ENCODE measurements around the gene ARHGEF11.
"Not testable (repeated sequence)": the region's sequence is repeated elsewhere in the genome, so short reads cannot be mapped to it uniquely, and the experiment has no call there.

Gene ARHGEF11

GRCh38 chr1:156931211-156931952 lies 114.2 kb downstream of the ARHGEF11 start:
- no peak overlapping the region for H3K9ac ChIP-seq (ENCODE audit: low read depth, low read length)
- H3K36me3 ChIP-seq (ENCODE audit: control insufficient read depth, insufficient read depth, low read length) = peaks cover 17% of the 10 kb centered on the region
- H3K27me3 ChIP-seq (ENCODE audit: control insufficient read depth, insufficient read depth, low read length) = peaks cover 36% of the 10 kb centered on the region
- no peak overlapping the region for H3K4me3 ChIP-seq (ENCODE audit: low read depth, low read length)
- H3K27ac ChIP-seq (ENCODE audit: low read depth, low read length) = no peak overlapping the region
- H3K9me3 ChIP-seq (ENCODE audit: control insufficient read depth, insufficient read depth, low read length) = no peaks in the 10 kb centered on the region
- peaks cover 6% of the 10 kb centered on the region; the same call in 1 of the 2 replicates for H3K4me1 ChIP-seq (ENCODE audit: control insufficient read depth, insufficient read depth, low read length)

DNA sequence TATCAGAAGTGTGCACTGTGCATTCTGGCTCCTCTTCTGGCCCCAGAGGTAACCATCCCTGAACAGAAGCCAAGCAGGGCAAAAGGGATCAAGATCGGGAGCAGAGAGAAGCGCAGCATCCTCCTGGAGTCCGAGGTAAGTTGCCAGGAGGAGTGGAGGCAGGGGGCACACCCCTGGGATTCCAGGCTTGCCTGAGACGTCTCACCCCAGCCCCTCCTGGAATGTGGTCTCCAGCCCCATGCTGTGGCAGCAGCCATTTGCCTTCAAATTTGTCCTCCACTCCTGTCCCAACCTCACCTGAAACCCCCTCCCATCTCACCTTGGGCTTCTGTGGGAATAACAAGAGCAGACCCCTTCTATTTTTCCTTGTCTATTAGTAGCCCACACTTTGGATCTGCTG lies 115.1 kb downstream of the ARHGEF11 start:
- Histone ChIP-seq H3K9me3 (ENCODE audit: control insufficient read depth, insufficient read depth, low read length) (no peaks in the 10 kb centered on the region), H3K4me3 (ENCODE audit: low read depth, low read length) (no peak overlapping the region), H3K9ac (ENCODE audit: low read depth, low read length) (no peak overlapping the region), H3K27me3 (ENCODE audit: control insufficient read depth, insufficient read depth, low read length) (peaks cover 45% of the 10 kb centered on the region), H3K4me1 (ENCODE audit: control insufficient read depth, insufficient read depth, low read length) (peaks cover 6% of the 10 kb centered on the region; the same call in 1 of the 2 replicates), H3K27ac (ENCODE audit: low read depth, low read length) (no peak overlapping the region), H3K36me3 (ENCODE audit: control insufficient read depth, insufficient read depth, low read length) (peaks cover 10% of the 10 kb centered on the region)

DNA sequence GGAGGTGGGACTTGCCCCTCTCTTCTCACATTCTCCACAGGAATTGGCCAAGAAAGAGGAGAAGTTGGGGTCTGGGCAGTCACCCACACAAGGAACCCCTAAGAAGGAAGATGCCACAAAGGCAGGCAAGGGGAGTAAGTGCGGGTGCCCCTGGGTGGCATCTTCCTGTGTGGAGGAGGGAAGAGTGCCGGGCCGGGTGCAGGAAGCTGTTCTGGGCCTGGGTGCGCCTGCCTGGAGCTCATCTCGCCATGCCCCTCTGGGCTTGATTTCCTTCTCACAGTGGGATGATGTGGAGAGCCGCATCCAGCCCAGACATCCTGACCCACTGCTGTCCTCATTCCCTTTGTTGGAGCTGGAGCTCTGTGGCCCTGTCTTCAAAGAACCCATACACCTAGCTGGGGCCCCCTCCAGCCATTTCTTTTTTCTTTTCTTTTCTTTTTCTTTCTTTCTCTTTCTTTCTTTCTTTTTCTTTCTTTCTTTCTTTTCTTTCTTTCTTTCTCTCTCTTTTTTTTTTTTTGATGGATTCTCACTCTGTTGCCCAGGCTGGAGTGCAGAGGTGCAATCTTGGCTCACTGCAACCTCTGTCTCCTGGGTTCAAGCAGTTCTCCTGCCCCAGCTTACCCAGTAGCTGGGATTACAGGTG lies 115.8 kb downstream of the ARHGEF11 start:
- no peak overlapping the region for H3K4me3 ChIP-seq (ENCODE audit: low read depth, low read length)
- H3K27me3 ChIP-seq (ENCODE audit: control insufficient read depth, insufficient read depth, low read length) = peaks cover 52% of the 10 kb centered on the region
- H3K9ac ChIP-seq (ENCODE audit: low read depth, low read length) = no peak overlapping the region
- no peaks in the 10 kb centered on the region for H3K9me3 ChIP-seq (ENCODE audit: control insufficient read depth, insufficient read depth, low read length)
- peaks cover 5% of the 10 kb centered on the region; the same call in 1 of the 2 replicates for H3K36me3 ChIP-seq (ENCODE audit: control insufficient read depth, insufficient read depth, low read length)
- peaks cover 6% of the 10 kb centered on the region; the same call in 1 of the 2 replicates for H3K4me1 ChIP-seq (ENCODE audit: control insufficient read depth, insufficient read depth, low read length)
- H3K27ac ChIP-seq (ENCODE audit: low read depth, low read length) = no peak overlapping the region

DNA sequence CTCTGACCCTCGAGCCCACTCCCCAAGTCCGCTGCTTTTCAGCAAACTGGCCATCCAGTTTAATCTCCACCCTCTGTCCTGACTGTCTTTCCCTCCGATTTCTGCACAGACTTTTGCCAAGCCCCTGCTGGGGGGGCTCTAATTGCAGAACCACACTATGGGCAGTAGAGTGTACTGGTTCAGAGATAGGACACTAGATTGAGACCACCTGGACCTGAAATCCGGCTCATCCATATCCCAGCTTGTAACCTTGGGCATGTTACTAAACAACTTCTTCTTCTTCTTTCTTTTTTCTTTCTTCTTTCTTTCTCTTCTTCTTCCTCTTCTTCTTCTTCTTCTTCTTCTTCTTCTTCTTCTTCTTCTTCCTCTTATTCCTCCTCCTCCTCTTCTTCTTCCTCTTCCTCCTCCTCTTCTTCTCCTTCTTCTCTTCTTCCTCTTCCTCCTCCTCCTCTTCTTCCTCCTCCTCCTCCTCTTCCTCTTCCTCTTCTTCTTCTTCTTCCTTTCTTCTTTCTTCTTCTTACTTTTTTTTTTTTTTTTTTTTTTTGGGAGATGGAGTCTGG lies 117.4 kb downstream of the ARHGEF11 start:
- H3K9ac ChIP-seq (ENCODE audit: low read depth, low read length) = no peak overlapping the region
- H3K4me3 ChIP-seq (ENCODE audit: low read depth, low read length) = 0 out of 2 replicates have a peak overlapping the region, but pooled peaks have one; percentile 66
- no peaks in the 10 kb centered on the region for H3K36me3 ChIP-seq (ENCODE audit: control insufficient read depth, insufficient read depth, low read length)
- peaks cover 5% of the 10 kb centered on the region for H3K4me1 ChIP-seq (ENCODE audit: control insufficient read depth, insufficient read depth, low read length)
- H3K27me3 ChIP-seq (ENCODE audit: control insufficient read depth, insufficient read depth, low read length) = peaks cover 68% of the 10 kb centered on the region
- H3K9me3 ChIP-seq (ENCODE audit: control insufficient read depth, insufficient read depth, low read length) = no peaks in the 10 kb centered on the region
- H3K27ac ChIP-seq (ENCODE audit: low read depth, low read length) = no peak overlapping the region

DNA sequence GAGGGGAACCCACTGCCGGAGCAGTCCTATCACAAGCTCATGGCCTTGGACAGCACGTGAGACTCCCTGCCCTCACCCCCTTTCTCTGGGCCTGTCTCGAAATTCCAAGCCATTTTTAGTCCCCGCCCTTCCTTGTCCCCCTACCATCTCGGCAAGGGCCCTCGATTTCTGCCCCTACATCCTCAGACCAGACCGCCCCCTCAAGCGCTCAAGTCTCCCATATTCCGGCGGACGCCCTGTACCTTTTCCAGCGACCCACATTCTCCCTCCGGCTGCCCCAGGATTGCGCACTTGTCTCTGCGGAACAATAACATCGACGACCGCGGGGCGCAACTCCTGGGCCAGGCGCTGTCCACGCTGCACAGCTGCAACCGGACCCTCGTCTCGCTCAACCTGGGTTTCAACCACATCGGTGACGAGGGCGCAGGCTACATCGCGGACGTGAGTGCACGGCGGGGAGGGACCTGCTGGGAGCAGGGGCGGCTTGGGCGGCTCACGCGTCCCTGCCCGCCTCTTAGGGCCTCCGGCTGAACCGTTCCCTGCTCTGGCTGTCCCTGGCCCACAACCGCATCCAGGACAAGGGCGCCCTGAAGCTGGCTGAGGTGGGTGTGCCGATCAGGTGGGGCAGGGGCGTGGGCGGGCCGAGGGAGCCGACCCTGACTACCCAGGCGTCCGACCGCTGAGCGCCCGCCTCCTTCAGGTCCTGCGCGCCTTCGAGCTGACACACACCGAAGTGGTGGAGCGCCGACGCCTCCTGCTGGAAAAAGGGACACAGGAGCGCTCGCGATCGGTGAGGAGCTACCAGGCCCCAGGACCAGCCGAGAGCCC lies 118.1 kb downstream of the ARHGEF11 start:
- Histone ChIP-seq H3K9me3 (ENCODE audit: control insufficient read depth, insufficient read depth, low read length) (no peaks in the 10 kb centered on the region), H3K27me3 (ENCODE audit: control insufficient read depth, insufficient read depth, low read length) (peaks cover 75% of the 10 kb centered on the region), H3K36me3 (ENCODE audit: control insufficient read depth, insufficient read depth, low read length) (no peaks in the 10 kb centered on the region), H3K9ac (ENCODE audit: low read depth, low read length) (no peak overlapping the region), H3K4me1 (ENCODE audit: control insufficient read depth, insufficient read depth, low read length) (peaks cover 9% of the 10 kb centered on the region), H3K27ac (ENCODE audit: low read depth, low read length) (no peak overlapping the region), H3K4me3 (ENCODE audit: low read depth, low read length) (peak overlapping the region; percentile 66)

DNA sequence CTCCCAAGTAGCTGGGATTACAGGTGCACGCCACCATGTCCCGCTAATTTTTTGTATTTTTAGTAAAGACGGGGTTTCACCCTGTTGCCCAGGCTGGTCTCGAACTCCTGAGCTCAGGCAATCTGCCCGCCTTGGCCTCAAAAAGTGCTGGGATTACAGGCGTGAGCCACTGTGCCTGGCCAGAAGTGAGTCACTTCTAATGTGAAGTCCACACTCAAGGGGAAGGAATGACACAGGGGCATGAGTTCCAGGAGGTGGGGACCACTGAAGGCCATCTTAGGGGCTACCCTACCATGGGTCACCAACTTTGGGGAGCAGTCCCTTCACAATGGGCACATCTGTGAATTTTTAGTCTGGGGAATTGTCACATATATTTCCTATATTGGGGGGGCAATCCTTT lies 118.8 kb downstream of the ARHGEF11 start:
- H3K4me1 ChIP-seq (ENCODE audit: control insufficient read depth, insufficient read depth, low read length); H3K4me3 ChIP-seq (ENCODE audit: low read depth, low read length); H3K9ac ChIP-seq (ENCODE audit: low read depth, low read length); H3K27ac ChIP-seq (ENCODE audit: low read depth, low read length); H3K36me3 ChIP-seq (ENCODE audit: control insufficient read depth, insufficient read depth, low read length); H3K9me3 ChIP-seq (ENCODE audit: control insufficient read depth, insufficient read depth, low read length): not testable (repeated sequence)
- peaks cover 83% of the 10 kb centered on the region for H3K27me3 ChIP-seq (ENCODE audit: control insufficient read depth, insufficient read depth, low read length)

DNA sequence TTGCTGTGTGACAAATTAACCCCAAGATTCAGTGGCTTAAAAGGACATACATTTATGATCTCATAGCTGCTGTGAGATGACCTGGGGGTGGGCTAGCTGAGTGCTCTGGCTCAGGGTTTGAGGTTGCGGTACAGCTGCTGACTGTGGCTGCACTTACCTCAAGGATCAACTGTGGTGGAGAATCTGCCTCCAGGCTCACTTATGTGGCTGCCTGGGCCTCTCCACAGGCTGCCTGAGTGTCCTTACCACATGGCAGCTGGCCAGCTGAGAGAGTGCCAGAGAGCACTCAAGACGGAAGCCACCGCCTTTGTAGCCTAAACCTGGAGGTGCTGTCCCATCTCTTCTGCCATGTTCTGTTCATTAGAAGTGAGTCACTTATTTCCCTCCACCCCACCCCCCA lies 119.4 kb downstream of the ARHGEF11 start:
- peaks cover 88% of the 10 kb centered on the region for H3K27me3 ChIP-seq (ENCODE audit: control insufficient read depth, insufficient read depth, low read length)
- H3K9ac ChIP-seq (ENCODE audit: low read depth, low read length) = no peak overlapping the region
- H3K4me3 ChIP-seq (ENCODE audit: low read depth, low read length) = no peak overlapping the region
- H3K4me1 ChIP-seq (ENCODE audit: control insufficient read depth, insufficient read depth, low read length) = peaks cover 9% of the 10 kb centered on the region
- no peak overlapping the region for H3K27ac ChIP-seq (ENCODE audit: low read depth, low read length)
- no peaks in the 10 kb centered on the region for H3K36me3 ChIP-seq (ENCODE audit: control insufficient read depth, insufficient read depth, low read length)
- no peaks in the 10 kb centered on the region for H3K9me3 ChIP-seq (ENCODE audit: control insufficient read depth, insufficient read depth, low read length)

DNA sequence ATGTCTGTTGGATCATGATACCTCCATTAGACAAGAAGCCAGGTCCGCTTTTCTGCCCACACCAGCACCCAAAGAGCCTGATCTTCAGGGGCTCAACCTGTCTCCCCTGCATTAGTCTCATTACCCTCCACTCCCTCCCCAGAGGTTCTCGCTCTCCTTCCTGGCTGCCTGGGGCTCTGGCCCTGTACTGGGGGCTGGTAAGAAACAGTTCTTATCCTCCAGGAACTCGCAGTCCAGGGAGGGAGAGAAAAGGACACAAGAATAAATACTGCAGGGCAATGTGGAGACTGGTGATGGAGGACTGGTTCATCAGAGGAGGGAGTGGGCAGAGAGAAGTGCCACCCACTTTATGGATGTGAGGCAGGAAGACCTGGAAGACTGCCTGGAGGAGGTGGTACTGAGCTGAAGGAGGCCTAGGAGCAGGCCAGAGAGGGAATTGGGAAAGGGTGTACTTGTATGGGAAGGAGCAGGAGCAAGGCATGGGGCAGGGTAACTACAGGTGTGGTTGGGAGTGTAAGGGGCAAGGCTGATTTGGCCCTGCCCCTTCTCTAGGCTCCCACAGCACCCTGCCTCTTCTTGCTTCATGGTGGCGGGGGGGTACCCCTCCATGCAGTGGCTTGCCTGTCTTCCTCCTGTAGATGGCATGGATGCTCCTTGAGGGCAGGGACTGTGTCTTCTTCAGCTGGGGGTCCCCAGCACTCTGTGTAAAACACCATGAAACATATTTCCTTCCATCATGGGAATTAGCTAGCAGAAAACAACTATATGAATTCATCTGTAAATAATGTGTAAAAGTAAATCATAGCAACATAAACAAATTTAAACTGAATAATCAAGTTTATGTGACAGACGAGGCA lies 120.2 kb downstream of the ARHGEF11 start:
- Histone ChIP-seq H3K9me3 (ENCODE audit: control insufficient read depth, insufficient read depth, low read length) (no peaks in the 10 kb centered on the region), H3K27ac (ENCODE audit: low read depth, low read length) (no peak overlapping the region), H3K27me3 (ENCODE audit: control insufficient read depth, insufficient read depth, low read length) (peaks cover 94% of the 10 kb centered on the region), H3K9ac (ENCODE audit: low read depth, low read length) (no peak overlapping the region), H3K4me3 (ENCODE audit: low read depth, low read length) (no peak overlapping the region), H3K4me1 (ENCODE audit: control insufficient read depth, insufficient read depth, low read length) (peaks cover 9% of the 10 kb centered on the region), H3K36me3 (ENCODE audit: control insufficient read depth, insufficient read depth, low read length) (no peaks in the 10 kb centered on the region)

- Histone ChIP-seq H3K9me3 (ENCODE audit: control insufficient read depth, insufficient read depth, low read length) (no peaks in the 10 kb centered on the region), H3K4me3 (ENCODE audit: low read depth, low read length) (peak overlapping the region; percentile 56), H3K36me3 (ENCODE audit: control insufficient read depth, insufficient read depth, low read length) (no peaks in the 10 kb centered on the region), H3K27ac (ENCODE audit: low read depth, low read length) (no peak overlapping the region), H3K27me3 (ENCODE audit: control insufficient read depth, insufficient read depth, low read length) (peaks cover 100% of the 10 kb centered on the region), H3K9ac (ENCODE audit: low read depth, low read length) (no peak overlapping the region), H3K4me1 (ENCODE audit: control insufficient read depth, insufficient read depth, low read length) (peaks cover 9% of the 10 kb centered on the region)
Observed at GRCh38 chr1:156924478-156925153, 120.9 kb downstream of the ARHGEF11 start.
